ENCODE data around the gene CALML3.

Gene CALML3

GRCh38 chr10:5528989-5529701 is 4.4 kb downstream of the CALML3 start:
- DNase-seq: no peak

GRCh38 chr10:5529702-5530411 is 5.1 kb downstream of the CALML3 start:
- DNase-seq: no peak

GRCh38 chr10:5530412-5530806 is 5.6 kb downstream of the CALML3 start:
- no peak for DNase-seq

GRCh38 chr10:5530846-5531557 is 6.2 kb downstream of the CALML3 start:
- DNase-seq: no peak

- no peak for DNase-seq
These were observed 7.0 kb downstream of the CALML3 start for GRCh38 chr10:5531558-5532306.

- DNase-seq: no peak
These were observed 7.5 kb downstream of the CALML3 start for GRCh38 chr10:5532307-5532605.

- no peak for DNase-seq
These were observed 7.9 kb downstream of the CALML3 start for GRCh38 chr10:5532618-5533097.

- DNase-seq: no peak
These were observed 8.5 kb downstream of the CALML3 start for GRCh38 chr10:5533098-5533731.

GRCh38 chr10:5534051-5534821 is 9.5 kb downstream of the CALML3 start:
- DNase-seq: no peak

- DNase-seq: no peak
These were observed 10.4 kb downstream of the CALML3 start for GRCh38 chr10:5534880-5535856.

GRCh38 chr10:5536486-5537081 is 11.8 kb downstream of the CALML3 start:
- DNase-seq: no peak

GRCh38 chr10:5537684-5538083 is 12.9 kb downstream of the CALML3 start:
- no peak for DNase-seq

GRCh38 chr10:5538446-5538845 is 13.7 kb downstream of the CALML3 start:
- no peak for DNase-seq

- no peak for DNase-seq
These were observed 14.3 kb downstream of the CALML3 start for GRCh38 chr10:5538892-5539651.

- no peak for DNase-seq
These were observed 15.3 kb downstream of the CALML3 start for GRCh38 chr10:5540080-5540479.

- DNase-seq: no peak
These were observed 16.1 kb downstream of the CALML3 start for GRCh38 chr10:5540891-5541290.

GRCh38 chr10:5542100-5542499 is 17.3 kb downstream of the CALML3 start:
- no peak for DNase-seq

- no peak for DNase-seq
These were observed 18.9 kb downstream of the CALML3 start for GRCh38 chr10:5543623-5544022.

GRCh38 chr10:5544216-5544805 is 19.6 kb downstream of the CALML3 start:
- no peak for DNase-seq

All from DMS 273 treated with DMSO at 0.1 percent for 48 hours (cell line).